ENCODE data around the gene ATP8B4. TPM values are rescaled to one million over a fixed set of nuclear protein-coding genes. Genes with fewer than 3 reads are reported as not detected.

Gene ATP8B4
- total RNA-seq: 15.1 TPM

GRCh38 chr15:50119063-50120040, at the start of gene ATP8B4:
Gene ATP8B4, minus strand, starts transcription at chr15:50119233. Its CDS starts 12,267 bp downstream, at chr15:50106966.
- Histone ChIP-seq H3K9me3 (peaks cover 0 to 9% of the 10 kb centered on the region in 2 donors), H3K27me3 (no peaks in the 10 kb centered on the region), H3K27ac (no peak within 1 kb of the TSS), H3K4me1 (no peaks in the 10 kb centered on the region), H3K36me3 (no peaks in the 10 kb centered on the region), H3K4me3 (no peak within 1 kb of the TSS)
- intact Hi-C loops (cut with DNase I): no loop called here
- no peak for TF ChIP-seq CTCF (IDR thresholded peaks at IDR 0.05)
- no peak for DNase-seq (ENCODE audit: low spot score in 2 of 2)

GRCh38 chr15:50168379-50168778, 49.3 kb upstream of the ATP8B4 start:
- H3K9me3 ChIP-seq: no peaks in the 10 kb centered on the region
- H3K4me1 ChIP-seq: no peaks in the 10 kb centered on the region
- DNase-seq (ENCODE audit: low spot score in 2 of 2): no peak
- no peak overlapping the region for H3K4me3 ChIP-seq
- no peak overlapping the region for H3K27ac ChIP-seq
- no peaks in the 10 kb centered on the region for H3K27me3 ChIP-seq
- intact Hi-C loops (cut with DNase I): no loop called here
- TF ChIP-seq CTCF (IDR thresholded peaks at IDR 0.05): no peak
- no peaks in the 10 kb centered on the region for H3K36me3 ChIP-seq

- Histone ChIP-seq H3K4me1 (no peaks in the 10 kb centered on the region), H3K9me3 (no peaks in the 10 kb centered on the region), H3K4me3 (no peak overlapping the region), H3K27me3 (no peaks in the 10 kb centered on the region), H3K36me3 (no peaks in the 10 kb centered on the region), H3K27ac (no peak overlapping the region)
- DNase-seq (ENCODE audit: low spot score in 2 of 2): no peak
- no peak for TF ChIP-seq CTCF (IDR thresholded peaks at IDR 0.05)
- intact Hi-C loops (cut with DNase I): no loop called here
Measured at GRCh38 chr15:50167110-50167509, 48.1 kb upstream of the ATP8B4 start.

- Histone ChIP-seq H3K27ac (no peak overlapping the region), H3K4me1 (no peaks in the 10 kb centered on the region), H3K36me3 (no peaks in the 10 kb centered on the region), H3K4me3 (no peak overlapping the region), H3K27me3 (no peaks in the 10 kb centered on the region), H3K9me3 (no peaks in the 10 kb centered on the region)
- DNase-seq (ENCODE audit: low spot score in 2 of 2): no peak
- intact Hi-C loops (cut with DNase I): no loop called here
- no peak for TF ChIP-seq CTCF (IDR thresholded peaks at IDR 0.05)
Measured at GRCh38 chr15:50166216-50166615, 47.2 kb upstream of the ATP8B4 start.

- intact Hi-C loops (cut with DNase I): no loop called here
- H3K36me3 ChIP-seq: no peaks in the 10 kb centered on the region
- H3K27me3 ChIP-seq: no peaks in the 10 kb centered on the region
- no peak overlapping the region for H3K27ac ChIP-seq
- TF ChIP-seq CTCF (IDR thresholded peaks at IDR 0.05): no peak
- no peaks in the 10 kb centered on the region for H3K9me3 ChIP-seq
- H3K4me1 ChIP-seq: no peaks in the 10 kb centered on the region
- DNase-seq (ENCODE audit: low spot score in 2 of 2): no peak
- no peak overlapping the region for H3K4me3 ChIP-seq
Measured at GRCh38 chr15:50164458-50164857, 45.4 kb upstream of the ATP8B4 start.
